ENCODE data around the gene ABCB8. TPM values are rescaled to one million over a fixed set of nuclear protein-coding genes. Genes with fewer than 3 reads are reported as not detected.

ABCB8 gene
- total and polyA plus RNA-seq, 9 of the 15 experiments (the other 6 are each of a cell fraction or from before 2014, with no cell fraction given), result 7.6 to 106 (median 36.3) TPM

- TF ChIP-seq JUN (IDR thresholded peaks at IDR 0.05; ENCODE audit: borderline replicate concordance, low read depth, low read length), result peak; percentile 53; the same call in 1 of the 2 replicates
- no peak; the same call in 1 of the 2 replicates for TF ChIP-seq JUN (CRISPR knock-in tag; IDR thresholded peaks at IDR 0.05; ENCODE audit: borderline replicate concordance)
- no peak for TF ChIP-seq ZNF143 (CRISPR knock-in tag; IDR thresholded peaks at IDR 0.05)
- TF ChIP-seq, protein P1, sequence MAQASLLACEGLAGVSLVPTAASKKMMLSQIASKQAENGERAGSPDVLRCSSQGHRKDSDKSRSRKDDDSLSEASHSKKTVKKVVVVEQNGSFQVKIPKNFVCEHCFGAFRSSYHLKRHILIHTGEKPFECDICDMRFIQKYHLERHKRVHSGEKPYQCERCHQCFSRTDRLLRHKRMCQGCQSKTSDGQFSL (CRISPR knock-in tag; IDR thresholded peaks at IDR 0.05), result peak; percentile 86; the same call in 1 of the 2 replicates
- TF ChIP-seq, protein P1 (tag; IDR thresholded peaks at IDR 0.05), result peak; percentile 12 to 66; a peak in 1 of 4 replicates
- peak; percentile 75 for TF ChIP-seq TAF1 (IDR thresholded peaks at IDR 0.05; ENCODE audit: control insufficient read depth, extremely low read depth, insufficient read depth, low read length, severe bottlenecking)
- TF ChIP-seq ZNF644 (tag; IDR thresholded peaks at IDR 0.05; ENCODE audit: low read depth), result peak; percentile 86
- TF ChIP-seq ZNF217 (CRISPR knock-in tag; IDR thresholded peaks at IDR 0.05), result no peak
- peak; percentile 74 for TF ChIP-seq GABPA (tag; conservative IDR thresholded peaks at IDR 0.05; ENCODE audit: low read depth)
- TF ChIP-seq COPS2 (conservative IDR thresholded peaks at IDR 0.05), result no peak
- TF ChIP-seq ZNF274 (IDR thresholded peaks at IDR 0.05; ENCODE audit: borderline replicate concordance, low read depth, low read length), result no peak; the same call in 1 of the 2 replicates
- peak; percentile 88 for TF ChIP-seq SP2 (IDR thresholded peaks at IDR 0.05; ENCODE audit: extremely low read depth, low read depth, low read length, poor library complexity, severe bottlenecking)
- TF ChIP-seq, protein P2, sequence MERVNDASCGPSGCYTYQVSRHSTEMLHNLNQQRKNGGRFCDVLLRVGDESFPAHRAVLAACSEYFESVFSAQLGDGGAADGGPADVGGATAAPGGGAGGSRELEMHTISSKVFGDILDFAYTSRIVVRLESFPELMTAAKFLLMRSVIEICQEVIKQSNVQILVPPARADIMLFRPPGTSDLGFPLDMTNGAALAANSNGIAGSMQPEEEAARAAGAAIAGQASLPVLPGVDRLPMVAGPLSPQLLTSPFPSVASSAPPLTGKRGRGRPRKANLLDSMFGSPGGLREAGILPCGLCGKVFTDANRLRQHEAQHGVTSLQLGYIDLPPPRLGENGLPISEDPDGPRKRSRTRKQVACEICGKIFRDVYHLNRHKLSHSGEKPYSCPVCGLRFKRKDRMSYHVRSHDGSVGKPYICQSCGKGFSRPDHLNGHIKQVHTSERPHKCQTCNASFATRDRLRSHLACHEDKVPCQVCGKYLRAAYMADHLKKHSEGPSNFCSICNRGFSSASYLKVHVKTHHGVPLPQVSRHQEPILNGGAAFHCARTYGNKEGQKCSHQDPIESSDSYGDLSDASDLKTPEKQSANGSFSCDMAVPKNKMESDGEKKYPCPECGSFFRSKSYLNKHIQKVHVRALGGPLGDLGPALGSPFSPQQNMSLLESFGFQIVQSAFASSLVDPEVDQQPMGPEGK (CRISPR knock-in tag; IDR thresholded peaks at IDR 0.05; ENCODE audit: borderline replicate concordance), result peak; percentile 80
- TF ChIP-seq ZC3H4 (CRISPR knock-in tag; IDR thresholded peaks at IDR 0.05; ENCODE audit: borderline replicate concordance), result no peak; the same call in 1 of the 2 replicates
- TF ChIP-seq, protein P3, sequence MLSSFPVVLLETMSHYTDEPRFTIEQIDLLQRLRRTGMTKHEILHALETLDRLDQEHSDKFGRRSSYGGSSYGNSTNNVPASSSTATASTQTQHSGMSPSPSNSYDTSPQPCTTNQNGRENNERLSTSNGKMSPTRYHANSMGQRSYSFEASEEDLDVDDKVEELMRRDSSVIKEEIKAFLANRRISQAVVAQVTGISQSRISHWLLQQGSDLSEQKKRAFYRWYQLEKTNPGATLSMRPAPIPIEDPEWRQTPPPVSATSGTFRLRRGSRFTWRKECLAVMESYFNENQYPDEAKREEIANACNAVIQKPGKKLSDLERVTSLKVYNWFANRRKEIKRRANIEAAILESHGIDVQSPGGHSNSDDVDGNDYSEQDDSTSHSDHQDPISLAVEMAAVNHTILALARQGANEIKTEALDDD (IDR thresholded peaks at IDR 0.05), result no peak
- TF ChIP-seq CTBP1 (IDR thresholded peaks at IDR 0.05; ENCODE audit: borderline replicate concordance), result peak; percentile 96
- TF ChIP-seq NEUROD1 (IDR thresholded peaks at IDR 0.05; ENCODE audit: borderline replicate concordance, low read depth, low read length, partially characterized antibody), result peak; percentile 81
- TF ChIP-seq ZFX (CRISPR knock-in tag; IDR thresholded peaks at IDR 0.05), result peak; percentile 95
- TF ChIP-seq SRF (CRISPR knock-in tag; IDR thresholded peaks at IDR 0.05), result peak; percentile 48 to 85; a peak in 1 of 4 replicates
- no peak for TF ChIP-seq NCOA1 (IDR thresholded peaks at IDR 0.05; ENCODE audit: low read depth)
- TF ChIP-seq, protein P4, sequence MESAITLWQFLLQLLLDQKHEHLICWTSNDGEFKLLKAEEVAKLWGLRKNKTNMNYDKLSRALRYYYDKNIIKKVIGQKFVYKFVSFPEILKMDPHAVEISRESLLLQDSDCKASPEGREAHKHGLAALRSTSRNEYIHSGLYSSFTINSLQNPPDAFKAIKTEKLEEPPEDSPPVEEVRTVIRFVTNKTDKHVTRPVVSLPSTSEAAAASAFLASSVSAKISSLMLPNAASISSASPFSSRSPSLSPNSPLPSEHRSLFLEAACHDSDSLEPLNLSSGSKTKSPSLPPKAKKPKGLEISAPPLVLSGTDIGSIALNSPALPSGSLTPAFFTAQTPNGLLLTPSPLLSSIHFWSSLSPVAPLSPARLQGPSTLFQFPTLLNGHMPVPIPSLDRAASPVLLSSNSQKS (CRISPR knock-in tag; IDR thresholded peaks at IDR 0.05), result no peak
- peak; percentile 41; the same call in 1 of the 2 replicates for TF ChIP-seq NFE2 (IDR thresholded peaks at IDR 0.05; ENCODE audit: low read depth)
These were observed 19.5 kb upstream of the ABCB8 start (continued) for GRCh38 chr7:151008511-151009323.

Data from K562 (cell line).